Stimulated activated CD4-positive, alpha-beta T cell treated with anti-CD3 and anti-CD28 coated beads, Interleukin-4, amount 100 ng/mL, for 24 hours (primary cell): ENCODE results near the gene POLR1A.

Experiments
- DNase-seq: peaks from one replicate; pipeline ENCODE4 v3.0.0-alpha.2; 2020

Gene POLR1A

GRCh38 chr2:86056590-86057331, 48.9 kb downstream of the POLR1A start:
- no peak for DNase-seq

- no peak for DNase-seq
These were observed 50.4 kb downstream of the POLR1A start for GRCh38 chr2:86055314-86055713.

- DNase-seq = no peak
These were observed 51.1 kb downstream of the POLR1A start for GRCh38 chr2:86054535-86055082.

- DNase-seq = no peak
These were observed 52.5 kb downstream of the POLR1A start for GRCh38 chr2:86053166-86053565.

- DNase-seq = no peak
These were observed 53.0 kb downstream of the POLR1A start for GRCh38 chr2:86052676-86053075.

- DNase-seq = no peak
These were observed 53.4 kb downstream of the POLR1A start for GRCh38 chr2:86052265-86052664.

- no peak for DNase-seq
These were observed 55.4 kb downstream of the POLR1A start for GRCh38 chr2:86050301-86050700.

- DNase-seq = no peak
These were observed 56.2 kb downstream of the POLR1A start for GRCh38 chr2:86049529-86049928.

GRCh38 chr2:86048888-86049287, 56.8 kb downstream of the POLR1A start:
- DNase-seq = no peak

GRCh38 chr2:86048383-86048701, 57.3 kb downstream of the POLR1A start:
- no peak for DNase-seq

GRCh38 chr2:86047575-86048382, 57.9 kb downstream of the POLR1A start:
- DNase-seq = no peak

GRCh38 chr2:86045541-86045940, 60.1 kb downstream of the POLR1A start:
- DNase-seq = no peak

- DNase-seq = no peak
These were observed 61.1 kb downstream of the POLR1A start for GRCh38 chr2:86044614-86045013.

- DNase-seq = no peak
These were observed 61.6 kb downstream of the POLR1A start for GRCh38 chr2:86044045-86044444.

GRCh38 chr2:86042256-86043168, 63.2 kb downstream of the POLR1A start:
- no peak for DNase-seq

- no peak for DNase-seq
These were observed 65.6 kb downstream of the POLR1A start for GRCh38 chr2:86039963-86040655.

- DNase-seq = no peak
These were observed 66.3 kb downstream of the POLR1A start for GRCh38 chr2:86039178-86039962.

GRCh38 chr2:86038291-86039081, 67.2 kb downstream of the POLR1A start:
- DNase-seq = peak; percentile 68

- no peak for DNase-seq
These were observed 67.9 kb downstream of the POLR1A start for GRCh38 chr2:86037795-86038192.

GRCh38 chr2:86037141-86037794, 68.4 kb downstream of the POLR1A start:
- DNase-seq = peak; percentile 60
